NCI-H2227 treated with DMSO at 0.1 percent for 48 hours (cell line): ENCODE results near the gene RAPGEF6.
"Not testable (repeated sequence)": the region's sequence is repeated elsewhere in the genome, so short reads cannot be mapped to it uniquely, and the experiment has no call there.

Experiments
- DNase-seq: peaks from one replicate; lab custom pipeline; 2025; lab: John Stamatoyannopoulos, UW

The RAPGEF6 gene

GRCh38 chr5:131384616-131385214 is 250.3 kb downstream of the RAPGEF6 start:
- DNase-seq: no peak

GRCh38 chr5:131384173-131384572 is 250.9 kb downstream of the RAPGEF6 start:
- no peak for DNase-seq

- DNase-seq: peak; percentile 11
These were observed 252.3 kb downstream of the RAPGEF6 start for GRCh38 chr5:131382407-131383395.

- no peak for DNase-seq
These were observed 253.3 kb downstream of the RAPGEF6 start for GRCh38 chr5:131381777-131382176.

- no peak for DNase-seq
These were observed 254.0 kb downstream of the RAPGEF6 start for GRCh38 chr5:131381021-131381420.

- DNase-seq: not testable (repeated sequence)
These were observed 254.8 kb downstream of the RAPGEF6 start for GRCh38 chr5:131380238-131380637.

GRCh38 chr5:131379723-131380122 is 255.3 kb downstream of the RAPGEF6 start:
- DNase-seq: no peak

GRCh38 chr5:131378721-131379541 is 256.1 kb downstream of the RAPGEF6 start:
- DNase-seq: no peak

GRCh38 chr5:131377785-131378325 is 257.2 kb downstream of the RAPGEF6 start:
- no peak for DNase-seq

GRCh38 chr5:131377346-131377745 is 257.7 kb downstream of the RAPGEF6 start:
- DNase-seq: no peak

- DNase-seq: no peak
These were observed 259.7 kb downstream of the RAPGEF6 start for GRCh38 chr5:131375351-131375750.
